T-helper 2 cell treated with Interferon-gamma antibody and Interleukin-4, amounts not matched to agents 5 μg/mL and 100 μg/mL, for 36 hours (primary cell): ENCODE measurements around the gene PLOD1.
"Not testable (repeated sequence)": the region's sequence is repeated elsewhere in the genome, so short reads cannot be mapped to it uniquely, and the experiment has no call there.

Experiments
- DNase-seq: peaks from one replicate; pipeline ENCODE4 v3.0.0; 2021; ENCODE audit warnings: low spot score
- H3K27ac Mint-ChIP-seq: one replicate; pipeline ENCODE4 v1.8.0; 2021; ENCODE audit warnings: mild to moderate bottlenecking, mixed read lengths
- H3K27me3 Mint-ChIP-seq: one replicate; pipeline ENCODE4 v1.8.0; 2021; ENCODE audit warnings: low read depth, mixed read lengths
- H3K36me3 Mint-ChIP-seq: one replicate; pipeline ENCODE4 v1.8.0; 2021; ENCODE audit warnings: low read depth, mixed read lengths
- H3K4me1 Mint-ChIP-seq: one replicate; pipeline ENCODE4 v1.8.0; 2021; ENCODE audit warnings: low read depth, mixed read lengths
- H3K4me3 Mint-ChIP-seq: one replicate; pipeline ENCODE4 v1.8.0; 2022; ENCODE audit warnings: mild to moderate bottlenecking, moderate library complexity, mixed read lengths
- H3K9me3 Mint-ChIP-seq: one replicate; pipeline ENCODE4 v1.8.0; 2021; ENCODE audit warnings: mixed read lengths

Gene PLOD1

DNA sequence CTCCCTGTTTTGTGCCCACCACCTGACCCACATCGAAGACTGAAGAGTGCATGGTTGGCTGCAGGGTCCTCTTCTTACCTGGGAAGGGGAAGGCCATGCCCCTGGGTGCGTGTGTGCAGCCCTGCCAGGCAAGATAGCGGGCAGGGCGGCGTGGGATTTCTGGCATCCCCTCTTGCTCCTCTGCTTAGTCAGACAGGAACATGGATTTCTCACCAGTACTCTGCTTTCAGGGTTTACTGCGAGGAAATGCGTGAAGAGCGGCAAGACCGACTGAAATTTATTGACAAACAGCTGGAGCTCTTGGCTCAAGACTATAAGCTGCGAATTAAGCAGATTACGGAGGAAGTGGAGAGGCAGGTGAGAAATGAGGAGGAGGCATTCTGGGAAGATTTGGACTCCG, 69.2 kb downstream of the PLOD1 start:
- no peaks in the 10 kb centered on the region for H3K9me3 Mint-ChIP-seq
- peaks cover 65% of the 10 kb centered on the region for H3K36me3 Mint-ChIP-seq
- DNase-seq, result no peak
- no peak overlapping the region for H3K4me3 Mint-ChIP-seq
- H3K4me1 Mint-ChIP-seq, result no peaks in the 10 kb centered on the region
- H3K27ac Mint-ChIP-seq, result no peak overlapping the region
- H3K27me3 Mint-ChIP-seq, result no peaks in the 10 kb centered on the region

DNA sequence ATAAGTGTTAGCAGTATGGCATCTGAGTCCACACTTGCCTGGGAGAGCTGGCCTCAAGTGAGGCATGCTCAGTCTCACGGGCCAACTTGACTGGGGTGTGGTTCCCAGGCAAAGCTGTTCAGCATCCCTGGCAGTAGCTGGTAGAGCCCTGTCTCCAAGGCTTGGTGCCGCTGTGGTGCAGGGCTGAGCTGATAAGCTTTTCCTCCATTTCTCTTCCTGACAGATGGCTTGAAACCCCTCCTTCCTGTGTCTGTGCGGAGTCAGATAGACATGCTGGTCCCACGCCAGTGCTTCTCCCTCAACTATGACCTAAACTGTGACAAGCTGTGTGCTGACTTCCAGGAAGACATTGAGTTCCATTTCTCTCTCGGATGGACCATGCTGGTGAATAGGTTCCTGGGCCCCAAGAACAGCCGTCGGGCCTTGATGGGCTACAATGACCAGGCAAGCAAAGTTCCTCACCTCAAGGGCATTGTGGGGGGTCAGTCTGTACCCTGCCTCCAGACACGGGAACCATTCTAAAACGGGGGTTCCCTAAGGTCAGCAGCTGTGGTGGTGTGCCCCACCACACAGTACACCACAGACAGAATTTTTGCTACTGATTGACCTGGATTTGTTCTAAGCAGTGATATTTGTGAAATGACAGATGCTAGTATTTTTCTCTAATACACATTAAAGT, 71.1 kb downstream of the PLOD1 start:
- H3K4me1 Mint-ChIP-seq, result peaks cover 4% of the 10 kb centered on the region
- H3K27ac Mint-ChIP-seq, result no peak overlapping the region
- H3K4me3 Mint-ChIP-seq, result no peak overlapping the region
- peaks cover 73% of the 10 kb centered on the region for H3K36me3 Mint-ChIP-seq
- DNase-seq, result no peak
- no peaks in the 10 kb centered on the region for H3K9me3 Mint-ChIP-seq
- no peaks in the 10 kb centered on the region for H3K27me3 Mint-ChIP-seq

DNA sequence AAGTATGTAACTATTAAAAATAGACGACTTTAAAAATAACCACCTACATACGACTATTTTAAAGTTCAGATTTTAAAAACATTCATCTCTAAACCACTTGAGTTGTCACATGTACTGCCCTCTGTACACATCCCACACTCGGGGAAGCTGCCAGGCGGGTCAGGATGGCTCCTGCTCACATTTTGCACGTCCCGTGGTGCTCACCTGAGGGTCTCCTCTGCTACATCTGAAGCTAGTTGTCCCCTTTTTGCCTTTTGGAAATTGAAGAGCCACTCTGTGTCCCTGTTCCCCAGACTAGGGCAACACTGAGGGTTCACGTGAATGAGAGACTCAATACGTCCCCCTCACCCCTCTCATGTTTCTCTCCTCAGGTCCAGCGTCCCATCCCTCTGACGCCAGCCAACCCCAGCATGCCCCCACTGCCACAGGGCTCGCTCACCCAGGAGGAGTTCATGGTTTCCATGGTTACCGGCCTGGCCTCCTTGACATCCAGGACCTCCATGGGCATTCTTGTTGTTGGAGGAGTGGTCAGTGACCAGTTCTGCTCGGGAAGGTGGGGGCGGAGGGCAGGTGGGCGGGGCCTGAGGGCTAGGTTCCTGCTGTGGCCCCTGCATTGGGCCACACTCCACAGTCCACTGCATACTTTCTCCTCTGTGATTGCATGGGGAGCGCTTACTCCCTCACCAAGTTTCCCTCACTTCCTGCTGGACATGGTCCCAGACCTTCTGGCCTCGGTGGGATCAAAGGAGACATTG, 71.8 kb downstream of the PLOD1 start:
- H3K9me3 Mint-ChIP-seq, result no peaks in the 10 kb centered on the region
- no peak for DNase-seq
- H3K4me1 Mint-ChIP-seq, result peaks cover 4% of the 10 kb centered on the region
- H3K36me3 Mint-ChIP-seq, result peaks cover 76% of the 10 kb centered on the region
- no peak overlapping the region for H3K27ac Mint-ChIP-seq
- no peak overlapping the region for H3K4me3 Mint-ChIP-seq
- H3K27me3 Mint-ChIP-seq, result no peaks in the 10 kb centered on the region

DNA sequence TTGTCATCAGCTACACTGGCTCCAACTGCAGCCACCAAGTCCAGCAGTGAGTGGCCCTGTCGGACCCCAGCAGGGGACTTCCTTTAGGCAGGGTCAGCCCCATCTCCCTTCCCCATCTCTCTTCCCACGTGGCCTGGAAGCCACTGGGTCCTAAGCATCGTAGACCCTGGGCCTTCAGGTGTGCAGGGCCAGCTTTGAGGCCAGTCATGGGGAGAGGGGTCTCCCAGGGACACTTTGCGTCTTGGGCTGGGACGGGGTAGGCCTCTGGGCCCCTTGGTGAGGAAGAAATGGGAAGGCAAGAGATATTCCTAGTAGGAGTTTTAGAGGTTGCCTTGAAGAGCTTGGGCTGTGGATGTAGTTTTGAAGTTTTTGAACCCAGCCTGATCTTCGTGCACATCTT, 72.7 kb downstream of the PLOD1 start:
- peaks cover 9% of the 10 kb centered on the region for H3K4me1 Mint-ChIP-seq
- H3K9me3 Mint-ChIP-seq, result no peaks in the 10 kb centered on the region
- H3K36me3 Mint-ChIP-seq, result peaks cover 73% of the 10 kb centered on the region
- H3K27me3 Mint-ChIP-seq, result no peaks in the 10 kb centered on the region
- H3K4me3 Mint-ChIP-seq, result no peak overlapping the region
- DNase-seq, result no peak
- no peak overlapping the region for H3K27ac Mint-ChIP-seq

DNA sequence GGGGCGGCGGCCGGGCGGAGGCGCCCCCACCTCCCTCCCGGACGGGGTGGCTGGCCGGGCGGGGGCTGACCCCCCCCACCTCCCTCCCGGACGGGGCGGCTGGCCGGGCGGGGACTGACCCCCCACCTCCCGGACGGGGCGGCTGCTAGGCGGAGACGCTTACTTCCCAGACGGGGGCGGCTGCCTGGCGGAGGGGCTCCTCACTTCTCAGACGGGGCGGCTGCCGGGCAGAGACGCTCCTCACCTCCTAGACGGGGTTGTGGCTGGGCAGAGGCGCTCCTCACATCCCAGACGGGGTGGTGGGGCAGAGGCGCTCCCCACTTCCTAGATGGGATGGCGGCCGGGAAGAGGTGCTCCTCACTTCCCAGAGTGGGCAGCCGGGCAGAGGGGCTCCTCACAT, 73.8 kb downstream of the PLOD1 start:
- H3K4me3 Mint-ChIP-seq, H3K27me3 Mint-ChIP-seq, H3K27ac Mint-ChIP-seq, H3K9me3 Mint-ChIP-seq, DNase-seq: not testable (repeated sequence)
- H3K4me1 Mint-ChIP-seq, result peaks cover 21% of the 10 kb centered on the region
- peaks cover 72% of the 10 kb centered on the region for H3K36me3 Mint-ChIP-seq

DNA sequence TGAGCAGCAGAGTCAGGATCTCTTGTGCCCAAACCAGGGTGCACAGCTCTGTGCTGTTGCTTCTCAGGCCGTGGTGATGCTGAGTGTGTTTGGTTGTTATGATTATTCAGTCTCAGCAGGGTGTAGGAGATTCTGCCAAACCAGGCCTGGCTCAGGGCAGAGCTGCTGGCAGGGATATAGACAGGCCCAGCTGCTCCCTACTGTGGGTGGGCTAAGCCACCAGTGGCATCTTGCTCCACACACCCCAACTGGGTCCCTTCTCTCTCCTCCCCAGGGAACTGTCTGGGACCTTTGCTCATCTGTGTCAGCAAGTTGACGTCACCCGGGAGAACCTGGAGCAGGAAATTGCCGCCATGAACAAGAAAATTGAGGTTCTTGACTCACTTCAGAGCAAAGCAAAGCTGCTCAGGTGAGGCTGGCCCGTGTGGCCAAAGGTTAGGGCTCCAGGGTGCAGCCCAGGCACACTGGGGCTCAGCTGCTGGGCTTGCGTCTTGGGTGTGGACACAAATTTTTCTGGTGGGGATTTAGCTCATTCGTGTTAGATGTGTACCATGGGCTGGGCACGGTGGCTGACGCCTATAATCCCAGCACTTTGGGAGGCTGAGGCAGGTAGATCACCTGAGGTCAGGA, 74.9 kb downstream of the PLOD1 start:
- Mint-ChIP-seq H3K27ac (no peak overlapping the region), H3K36me3 (peaks cover 67% of the 10 kb centered on the region), H3K9me3 (no peaks in the 10 kb centered on the region), H3K4me1 (peaks cover 27% of the 10 kb centered on the region), H3K4me3 (no peak overlapping the region), H3K27me3 (no peaks in the 10 kb centered on the region)
- no peak for DNase-seq

DNA sequence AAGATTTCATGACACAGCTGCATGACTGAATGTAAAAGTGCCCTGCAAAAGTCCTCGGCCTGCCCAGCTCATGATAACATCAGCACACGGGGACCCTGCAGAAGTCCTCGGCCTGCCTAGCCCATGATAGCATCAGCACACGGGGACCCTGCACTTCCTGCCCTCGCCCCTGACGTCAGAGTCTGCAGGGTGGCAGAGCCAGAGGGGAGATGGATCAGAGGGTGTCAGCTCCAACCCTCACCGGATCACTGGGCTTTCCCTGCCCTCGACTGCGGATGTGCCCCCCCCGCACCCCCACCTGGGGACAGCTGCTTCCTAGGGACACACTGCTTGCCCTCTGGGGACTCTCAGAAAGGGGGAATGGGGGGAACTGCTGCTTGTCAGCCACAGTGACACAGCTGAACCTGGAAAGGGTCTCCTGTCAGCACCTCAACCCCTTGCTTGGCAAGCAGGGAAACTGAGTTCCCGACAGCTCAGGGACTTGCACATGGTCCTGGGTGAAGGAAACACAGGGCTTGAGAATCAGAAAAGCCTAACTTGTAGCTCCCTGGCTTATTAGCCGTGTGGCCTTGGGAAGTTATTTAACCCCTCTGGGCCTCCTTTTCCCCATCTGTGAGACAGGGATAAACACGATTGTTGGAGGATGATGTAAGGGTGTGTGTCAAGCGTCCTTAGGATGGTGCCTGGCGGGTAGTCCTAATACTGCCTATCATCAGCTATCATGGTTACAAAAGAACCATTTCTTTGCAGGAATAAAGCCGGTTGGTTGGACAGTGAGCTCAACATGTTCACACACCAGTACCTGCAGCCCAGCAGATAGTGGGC, 76.4 kb downstream of the PLOD1 start:
- DNase-seq, result no peak
- H3K4me1 Mint-ChIP-seq, result peaks cover 33% of the 10 kb centered on the region
- H3K4me3 Mint-ChIP-seq, result no peak overlapping the region
- peaks cover 56% of the 10 kb centered on the region for H3K36me3 Mint-ChIP-seq
- no peaks in the 10 kb centered on the region for H3K27me3 Mint-ChIP-seq
- H3K27ac Mint-ChIP-seq, result no peak overlapping the region
- H3K9me3 Mint-ChIP-seq, result no peaks in the 10 kb centered on the region

DNA sequence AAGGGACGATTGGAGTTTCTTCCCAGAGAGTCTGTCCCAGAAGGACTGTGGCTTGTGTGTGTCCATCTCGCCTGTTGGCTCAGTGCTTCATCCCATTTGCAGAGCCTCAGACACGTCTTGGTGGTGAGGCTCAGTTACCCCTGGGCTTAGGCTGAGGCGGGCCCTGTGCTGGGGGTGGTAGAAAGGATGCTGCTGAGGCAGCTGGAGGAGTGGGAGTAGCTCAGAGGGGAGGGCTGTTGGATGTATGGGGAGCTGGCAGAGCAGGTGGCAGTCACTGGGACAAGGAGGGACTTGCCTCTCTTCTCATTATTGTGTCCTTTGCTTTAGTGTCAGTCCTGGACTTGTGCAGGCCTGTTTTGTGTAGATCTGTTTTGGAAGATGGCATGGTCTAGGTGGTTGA, 77.5 kb downstream of the PLOD1 start:
- Mint-ChIP-seq H3K27me3 (no peaks in the 10 kb centered on the region), H3K27ac (peak overlapping the region; percentile 86), H3K36me3 (peaks cover 52% of the 10 kb centered on the region), H3K4me1 (peaks cover 36% of the 10 kb centered on the region), H3K9me3 (no peaks in the 10 kb centered on the region), H3K4me3 (peak overlapping the region; percentile 21)
- DNase-seq, result no peak

DNA sequence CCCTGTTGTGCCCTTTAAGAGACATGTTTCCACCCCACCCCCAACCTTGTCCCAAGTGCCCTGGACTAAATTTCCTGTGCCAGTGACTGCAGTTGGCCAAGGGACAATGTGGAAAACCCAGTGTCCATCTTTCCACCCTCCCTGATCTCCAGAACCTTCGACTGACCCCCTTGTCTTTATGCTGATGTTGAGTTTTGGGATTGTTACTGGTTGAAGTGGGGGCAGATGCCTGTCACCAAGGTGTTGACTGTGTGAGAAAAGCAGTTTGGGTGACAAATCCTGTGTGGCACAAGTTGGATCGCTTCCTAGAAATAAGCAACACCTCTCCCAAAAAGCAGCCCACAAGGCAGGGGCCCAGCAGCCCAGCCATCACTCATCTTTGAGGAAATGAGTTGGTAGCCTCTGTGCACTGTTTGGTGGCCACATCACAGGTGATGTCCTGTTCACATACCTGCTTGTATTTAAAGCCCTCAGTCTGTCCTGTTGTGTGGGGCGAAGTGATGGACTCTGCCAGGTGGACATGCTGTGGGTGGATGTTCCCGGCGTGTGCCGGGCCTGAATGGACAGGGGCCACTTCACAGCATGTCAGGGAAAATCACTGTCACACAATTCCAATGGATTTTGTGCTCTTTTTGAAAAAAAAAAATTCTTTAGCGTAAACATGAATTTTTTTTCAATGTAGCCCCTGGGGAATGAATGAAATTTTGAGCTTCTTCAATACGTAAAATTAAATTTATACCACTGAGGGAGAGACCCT, 78.2 kb downstream of the PLOD1 start:
- H3K9me3 Mint-ChIP-seq, result no peaks in the 10 kb centered on the region
- H3K4me3 Mint-ChIP-seq, result peak overlapping the region; percentile 49
- peak overlapping the region; percentile 86 for H3K27ac Mint-ChIP-seq
- H3K27me3 Mint-ChIP-seq, result no peaks in the 10 kb centered on the region
- DNase-seq, result no peak
- peaks cover 46% of the 10 kb centered on the region for H3K36me3 Mint-ChIP-seq
- peaks cover 36% of the 10 kb centered on the region for H3K4me1 Mint-ChIP-seq

DNA sequence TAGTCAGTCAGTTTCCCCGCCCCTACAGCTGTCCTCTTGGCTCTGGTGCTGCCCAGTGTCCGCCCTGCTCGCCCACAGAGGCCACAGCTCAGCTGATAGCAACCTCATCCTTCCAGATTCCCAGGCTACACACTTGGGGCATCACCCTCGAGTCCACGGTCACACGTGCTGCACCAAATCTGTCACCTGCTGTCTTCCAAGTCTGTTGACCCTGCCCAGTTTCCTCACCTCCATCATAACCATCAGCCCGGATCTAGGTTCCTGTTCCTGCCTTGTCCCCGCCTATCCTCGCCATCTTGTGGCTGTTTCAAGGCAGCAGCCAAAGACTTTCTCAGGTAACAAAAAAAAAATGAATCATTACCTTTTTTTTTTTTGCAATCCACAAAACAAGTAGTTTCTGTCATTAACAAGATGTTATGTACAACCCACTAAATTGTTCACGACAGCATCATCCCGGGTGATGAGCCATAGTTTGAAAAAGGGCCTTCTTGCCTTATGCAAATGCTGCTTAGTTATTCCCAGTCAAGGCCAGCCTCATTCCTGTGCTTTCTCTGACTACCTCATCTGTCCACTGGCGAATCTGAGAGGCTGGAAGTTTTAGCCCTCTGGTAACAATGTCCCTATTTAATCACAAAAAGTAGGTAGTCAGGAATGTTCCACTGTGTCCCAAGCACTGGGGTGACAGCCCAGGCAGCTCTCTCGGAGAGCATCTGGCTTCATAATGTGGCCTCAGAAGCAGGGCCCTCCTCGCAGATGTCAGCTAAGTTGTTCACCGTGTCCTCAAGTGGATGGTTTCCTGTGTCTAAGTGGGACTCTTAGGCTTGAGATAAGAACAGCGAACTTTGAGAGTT, 79.8 kb downstream of the PLOD1 start:
- Mint-ChIP-seq H3K4me1 (peaks cover 39% of the 10 kb centered on the region), H3K27me3 (no peaks in the 10 kb centered on the region), H3K36me3 (peaks cover 40% of the 10 kb centered on the region), H3K27ac (peak overlapping the region; percentile 86), H3K4me3 (peak overlapping the region; percentile 62), H3K9me3 (no peaks in the 10 kb centered on the region)
- DNase-seq, result peak; percentile 8

DNA sequence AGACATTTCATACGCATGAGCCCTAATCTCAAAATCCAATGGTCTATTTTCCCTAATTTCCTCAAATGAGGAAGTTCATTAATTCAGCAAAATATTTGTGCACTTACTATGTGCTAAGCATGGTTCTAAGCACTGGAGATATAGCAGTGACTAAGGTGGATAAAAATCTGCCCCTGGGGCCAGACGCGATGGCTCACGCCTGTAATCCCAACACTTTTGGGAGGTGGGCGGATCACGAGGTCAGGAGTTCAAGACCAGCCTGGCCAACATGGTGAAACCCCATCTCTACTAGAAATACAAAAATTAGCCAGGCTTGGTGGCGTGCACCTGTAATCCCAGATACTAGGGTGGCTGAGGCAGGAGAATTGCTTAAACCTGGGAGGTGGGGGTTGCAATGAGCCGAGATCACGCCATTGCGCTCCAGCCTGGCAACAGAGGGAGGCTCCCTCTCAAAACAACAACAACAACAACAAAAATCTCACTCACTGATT, 80.5 kb downstream of the PLOD1 start:
- peaks cover 41% of the 10 kb centered on the region for H3K4me1 Mint-ChIP-seq
- no peaks in the 10 kb centered on the region for H3K9me3 Mint-ChIP-seq
- no peak for DNase-seq
- H3K27ac Mint-ChIP-seq, result peak overlapping the region; percentile 86
- peaks cover 37% of the 10 kb centered on the region for H3K36me3 Mint-ChIP-seq
- H3K27me3 Mint-ChIP-seq, result no peaks in the 10 kb centered on the region
- no peak overlapping the region for H3K4me3 Mint-ChIP-seq

DNA sequence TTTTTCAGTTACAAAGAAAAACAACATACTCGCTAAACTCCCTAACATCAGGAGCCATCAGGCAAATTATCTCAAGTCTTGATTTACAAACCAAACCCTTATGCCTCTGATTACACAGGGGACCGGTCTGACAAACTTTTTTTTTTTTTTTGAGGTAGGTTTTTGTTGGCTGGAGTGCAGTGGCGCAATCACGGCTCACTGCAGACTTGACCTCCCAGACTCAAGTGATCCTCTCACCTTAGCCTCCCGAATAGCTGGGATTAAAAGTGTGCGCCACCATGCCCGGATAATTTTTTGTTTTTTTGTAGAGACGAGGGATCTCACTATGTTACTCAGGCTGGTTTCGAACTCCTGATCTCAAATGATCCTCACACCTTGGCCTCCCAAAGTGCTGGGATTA, 81.0 kb downstream of the PLOD1 start:
- Mint-ChIP-seq H3K4me3 (no peak overlapping the region), H3K27me3 (no peaks in the 10 kb centered on the region), H3K36me3 (peaks cover 35% of the 10 kb centered on the region), H3K27ac (no peak overlapping the region), H3K9me3 (no peaks in the 10 kb centered on the region), H3K4me1 (peaks cover 40% of the 10 kb centered on the region)
- no peak for DNase-seq
